ENCODE results near the gene FLVCR2. TPM values are rescaled to one million over a fixed set of nuclear protein-coding genes. Genes with fewer than 3 reads are reported as not detected.

Gene FLVCR2
- total and polyA plus RNA-seq, 2 experiments from 2014 or later = 1.4 to 3.1 TPM

GRCh38 chr14:75577090-75577489, 1.3 kb upstream of the FLVCR2 start:
- no peak overlapping the region for H3K27ac ChIP-seq (ENCODE audit: low read depth)
- H3K27me3 Mint-ChIP-seq (ENCODE audit: insufficient read depth, low read depth, poor library complexity) = peaks cover 13% of the 10 kb centered on the region
- DNase-seq (ENCODE audit: low spot score) (no peak), ATAC-seq (no peak)
- H3K79me2 ChIP-seq (replicated peaks; ENCODE audit: insufficient read depth) = no peaks in the 10 kb centered on the region
- no peak overlapping the region for H3K4me2 ChIP-seq
- peaks cover 15% of the 10 kb centered on the region for H3K27me3 ChIP-seq (ENCODE audit: insufficient read depth)
- no peaks in the 10 kb centered on the region for H3K9me3 Mint-ChIP-seq
- no peaks in the 10 kb centered on the region for H3K9me2 ChIP-seq (ENCODE audit: insufficient read depth)
- H3K36me3 ChIP-seq (ENCODE audit: insufficient read depth) = no peaks in the 10 kb centered on the region
- no peaks in the 10 kb centered on the region for H3K36me3 Mint-ChIP-seq (ENCODE audit: low read depth)
- H3K4me3 ChIP-seq = no peak overlapping the region
- TF ChIP-seq POLR2AphosphoS5 (IDR thresholded peaks at IDR 0.05; ENCODE audit: low read depth) = no peak
- no peak for TF ChIP-seq CREB1 (CRISPR knock-in tag; IDR thresholded peaks at IDR 0.05; ENCODE audit: low read depth)
- TF ChIP-seq STAT1 (IDR thresholded peaks at IDR 0.05; ENCODE audit: unreplicated experiment) = no peak
- TF ChIP-seq CTCF (conservative IDR thresholded peaks at IDR 0.05; ENCODE audit: low read depth in 2 of 2) = no peak
- no peak for TF ChIP-seq EZH2 (IDR thresholded peaks at IDR 0.05; ENCODE audit: low read depth, unreplicated experiment)
- TF ChIP-seq EZH2phosphoT487 (IDR thresholded peaks at IDR 0.05; ENCODE audit: unreplicated experiment) = no peak
- TF ChIP-seq ZNF331 (CRISPR knock-in tag; IDR thresholded peaks at IDR 0.05; ENCODE audit: low read depth) = no peak
- TF ChIP-seq ZNF114 (CRISPR knock-in tag; IDR thresholded peaks at IDR 0.05) = no peak
- TF ChIP-seq JUNB (IDR thresholded peaks at IDR 0.05; ENCODE audit: unreplicated experiment) = no peak
- no peak for TF ChIP-seq ZNF462 (CRISPR knock-in tag; IDR thresholded peaks at IDR 0.05)
- no peak for TF ChIP-seq ETS1 (IDR thresholded peaks at IDR 0.05)
- no peak overlapping the region for H3K27ac Mint-ChIP-seq
- H4K20me1 ChIP-seq (replicated peaks; ENCODE audit: insufficient read depth) = no peaks in the 10 kb centered on the region
- H3K4me3 Mint-ChIP-seq = no peak overlapping the region; the same call in 2 of the 3 replicates
- H3K4me1 Mint-ChIP-seq = peaks cover 11% of the 10 kb centered on the region
- H3K4me1 ChIP-seq (ENCODE audit: insufficient read depth) = peaks cover 11% of the 10 kb centered on the region; the same call in 1 of the 2 replicates
- no peak overlapping the region for H2AFZ ChIP-seq
- H3F3A ChIP-seq (replicated peaks; ENCODE audit: low read depth) = peaks cover 3% of the 10 kb centered on the region; the same call in 1 of the 2 replicates
